HL-60/S4 (cell line): Measurements from ENCODE around the gene SPTB.

Experiments used
- in situ Hi-C: fragments of 300-500 bp; cut with MboI; formaldehyde crosslinking; loops from 2 replicates; pipeline ENCODE4 v1.14.3; 2022; ENCODE audit warnings: low sequenced_read_pairs

Gene SPTB

GRCh38 chr14:64891173-64891838 lies 11.6 kb upstream of the SPTB start:
- in situ Hi-C loops, result no loop called here

GRCh38 chr14:64889352-64889751 lies 9.6 kb upstream of the SPTB start:
- in situ Hi-C loops, result loop anchor here (10.0 kb wide), 1 partner anchor 65 kb away; no protein-coding TSS in a partner anchor

GRCh38 chr14:64885559-64885958 lies 5.9 kb upstream of the SPTB start:
- in situ Hi-C loops, result loop anchor here (10.0 kb wide), 1 partner anchor 61 kb away; no protein-coding TSS in a partner anchor

GRCh38 chr14:64880221-64881121 lies 764 bp upstream of the SPTB start:
- in situ Hi-C loops, result loop anchor here (10.0 kb wide), 1 partner anchor 56 kb away; no protein-coding TSS in a partner anchor

- in situ Hi-C loops, result no loop called here
Observed at GRCh38 chr14:64878837-64879634, 671 bp downstream of the SPTB start.

GRCh38 chr14:64877846-64878245 lies 1.9 kb downstream of the SPTB start:
- in situ Hi-C loops, result no loop called here

GRCh38 chr14:64875350-64875749 lies 4.4 kb downstream of the SPTB start:
- in situ Hi-C loops, result no loop called here

- in situ Hi-C loops, result no loop called here
Observed at GRCh38 chr14:64873506-64874219, 6.0 kb downstream of the SPTB start.

GRCh38 chr14:64871344-64871743 lies 8.4 kb downstream of the SPTB start:
- in situ Hi-C loops, result no loop called here

GRCh38 chr14:64870160-64870559 lies 9.5 kb downstream of the SPTB start:
- in situ Hi-C loops, result no loop called here

GRCh38 chr14:64868841-64869240 lies 10.9 kb downstream of the SPTB start:
- in situ Hi-C loops, result no loop called here

- in situ Hi-C loops, result no loop called here
Observed at GRCh38 chr14:64868379-64868778, 11.3 kb downstream of the SPTB start.

- in situ Hi-C loops, result no loop called here
Observed at GRCh38 chr14:64867182-64867581, 12.5 kb downstream of the SPTB start.

GRCh38 chr14:64865992-64866391 lies 13.7 kb downstream of the SPTB start:
- in situ Hi-C loops, result no loop called here

- in situ Hi-C loops, result no loop called here
Observed at GRCh38 chr14:64865109-64865508, 14.6 kb downstream of the SPTB start.

GRCh38 chr14:64864258-64864657 lies 15.4 kb downstream of the SPTB start:
- in situ Hi-C loops, result no loop called here

- in situ Hi-C loops, result no loop called here
Observed at GRCh38 chr14:64861916-64862315, 17.8 kb downstream of the SPTB start.

GRCh38 chr14:64860039-64860438 lies 19.7 kb downstream of the SPTB start:
- in situ Hi-C loops, result no loop called here

GRCh38 chr14:64857979-64858744 lies 21.5 kb downstream of the SPTB start:
- in situ Hi-C loops, result no loop called here
